HEK293T (cell line): ENCODE data around the gene C17orf113.

Experiments used
- BHLHE40 ChIP-seq: fragments of 450-650 bp; IDR thresholded peaks from 2 replicates; pipeline ENCODE4 v1.6.1; 2016; ENCODE audit warnings: mild to moderate bottlenecking, moderate library complexity, borderline replicate concordance
- ELF4 ChIP-seq: fragments of 450-650 bp; IDR thresholded peaks from 2 replicates; pipeline ENCODE4 v1.6.1; 2017; ENCODE audit warnings: antibody characterized with exemption
- FOXA1 ChIP-seq: fragments of 450-650 bp; IDR thresholded peaks from 2 replicates; pipeline ENCODE4 v1.6.1; 2016; ENCODE audit warnings: mild to moderate bottlenecking
- FOXK2 ChIP-seq: fragments of 450-650 bp; IDR thresholded peaks from 2 replicates; pipeline ENCODE4 v1.6.1; 2016; ENCODE audit warnings: mild to moderate bottlenecking
- FOXM1 ChIP-seq: fragments of 450-650 bp; IDR thresholded peaks from 2 replicates; pipeline ENCODE4 v1.6.1; 2017; ENCODE audit warnings: mild to moderate bottlenecking, borderline replicate concordance
- L3MBTL2 ChIP-seq: fragments of 450-650 bp; conservative IDR thresholded peaks from 2 replicates; pipeline ENCODE4 v1.6.1; 2016; ENCODE audit warnings: mild to moderate bottlenecking

DNA sequence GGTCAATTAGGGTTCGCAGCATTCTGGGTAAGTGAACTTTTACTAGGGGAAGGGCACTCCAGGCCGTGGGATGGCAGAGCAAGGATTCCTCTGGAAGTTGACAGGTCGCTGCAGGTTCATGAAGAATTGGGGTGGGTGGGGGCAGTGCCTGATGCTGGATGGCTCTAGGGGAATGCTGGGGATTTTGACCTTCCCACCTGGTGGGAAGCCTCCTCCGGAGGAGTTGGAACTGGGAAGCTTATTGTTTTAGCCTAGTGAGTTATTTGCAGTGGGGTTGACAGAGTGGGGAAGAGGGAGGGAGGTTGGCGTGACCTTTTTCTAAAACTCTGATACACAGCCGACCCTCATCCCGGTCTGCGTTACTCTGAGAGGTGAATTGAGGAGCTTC lies 606 bp upstream of the C17orf113 start:
- TF ChIP-seq ELF4 (no peak), FOXM1 (no peak), FOXK2 (no peak), FOXA1 (no peak), BHLHE40 (no peak), L3MBTL2 (no peak)
